ENCODE results near the gene CATSPERZ.

- TF ChIP-seq CTCF (IDR thresholded peaks at IDR 0.05) (no peak), ZFX (IDR thresholded peaks at IDR 0.05; ENCODE audit: borderline replicate concordance) (no peak)
These were observed 44.7 kb upstream of the CATSPERZ start for GRCh38 chr11:64255135-64256128.

All from 22Rv1 (cell line).